Activated B cell treated with CpG ODN at 0.5 μM for 24 hours (primary cell): ENCODE data around the gene COL23A1. TPM values are rescaled to one million over a fixed set of nuclear protein-coding genes. Genes with fewer than 3 reads are reported as not detected.

Experiments used
- ATAC-seq: fragments of 200-7000 bp; cut with Tn5 transposase; one replicate; pipeline ENCODE4 v1.10.0; 2021; ENCODE audit warnings: low read depth, mild to moderate bottlenecking, moderate library complexity
- CTCF ChIA-PET: fragments of 350-600 bp; sonication (Branson Sonifier 250); formaldehyde crosslinking; loops from one replicate; lab custom pipeline; 2021; ENCODE audit warnings: antibody characterized with exemption; lab: Charles Lee
- POLR2A ChIA-PET: fragments of 350-600 bp; sonication (Branson Sonifier 250); formaldehyde crosslinking; loops from one replicate; lab custom pipeline; 2021; ENCODE audit warnings: antibody characterized with exemption; lab: Charles Lee
- DNase-seq: peaks from one replicate; pipeline ENCODE4 v3.0.0; 2022
- H3K27ac Mint-ChIP-seq: one replicate; pipeline ENCODE4 v1.8.0; 2020; ENCODE audit warnings: mixed read lengths
- H3K27me3 Mint-ChIP-seq: one replicate; pipeline ENCODE4 v1.8.0; 2021; ENCODE audit warnings: mixed read lengths
- H3K36me3 Mint-ChIP-seq: one replicate; pipeline ENCODE4 v1.8.0; 2021; ENCODE audit warnings: low read depth, mixed read lengths
- H3K4me1 Mint-ChIP-seq: one replicate; pipeline ENCODE4 v1.8.0; 2021; ENCODE audit warnings: mixed read lengths
- H3K4me3 Mint-ChIP-seq: one replicate; pipeline ENCODE4 v1.8.0; 2020; ENCODE audit warnings: mild to moderate bottlenecking, mixed read lengths
- H3K9me3 Mint-ChIP-seq: one replicate; pipeline ENCODE4 v1.8.0; 2020; ENCODE audit warnings: mixed read lengths
- intact Hi-C: fragments of 100-400 bp; cut with micrococcal nuclease; formaldehyde crosslinking; loops from one replicate; pipeline ENCODE4 v1.15.1; 2024
- total RNA-seq: library from RNA; stranded (reverse); gene quantifications from 2 replicates; pipeline ENCODE4 v1.2.3, GENCODE V29; 2022
- TF ChIP-seq, protein P1 (sequence below): fragments of 200-600 bp; IDR thresholded peaks from one replicate; pipeline ENCODE4 v1.8.0; 2022; ENCODE audit warnings: antibody characterized with exemption, mild to moderate bottlenecking

The COL23A1 gene
- total RNA-seq, 1 donor from 2014 or later = not detected

DNA sequence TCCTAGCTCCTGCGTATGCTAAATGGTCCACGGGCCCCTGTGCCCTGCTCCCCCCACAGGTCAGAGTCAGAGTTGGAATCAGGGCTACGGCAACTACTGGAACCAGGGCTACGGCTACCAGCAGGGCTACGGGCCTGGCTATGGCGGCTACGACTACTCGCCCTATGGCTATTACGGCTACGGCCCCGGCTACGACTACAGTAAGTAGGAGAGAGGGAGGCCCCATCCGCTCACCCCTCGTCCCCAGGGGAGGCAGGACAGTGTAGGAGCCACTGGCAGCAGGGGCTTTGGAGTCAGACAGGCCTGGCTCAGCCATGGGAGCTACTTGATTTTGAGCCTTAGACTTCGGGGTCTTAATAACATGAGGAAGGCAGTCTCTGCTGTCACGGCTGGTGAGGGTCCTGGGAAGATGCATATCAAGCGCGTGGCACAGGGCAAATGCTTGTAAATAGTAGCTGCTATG lies 380.1 kb downstream of the COL23A1 start:
- intact Hi-C loops = no loop called here
- TF ChIP-seq, protein P1, sequence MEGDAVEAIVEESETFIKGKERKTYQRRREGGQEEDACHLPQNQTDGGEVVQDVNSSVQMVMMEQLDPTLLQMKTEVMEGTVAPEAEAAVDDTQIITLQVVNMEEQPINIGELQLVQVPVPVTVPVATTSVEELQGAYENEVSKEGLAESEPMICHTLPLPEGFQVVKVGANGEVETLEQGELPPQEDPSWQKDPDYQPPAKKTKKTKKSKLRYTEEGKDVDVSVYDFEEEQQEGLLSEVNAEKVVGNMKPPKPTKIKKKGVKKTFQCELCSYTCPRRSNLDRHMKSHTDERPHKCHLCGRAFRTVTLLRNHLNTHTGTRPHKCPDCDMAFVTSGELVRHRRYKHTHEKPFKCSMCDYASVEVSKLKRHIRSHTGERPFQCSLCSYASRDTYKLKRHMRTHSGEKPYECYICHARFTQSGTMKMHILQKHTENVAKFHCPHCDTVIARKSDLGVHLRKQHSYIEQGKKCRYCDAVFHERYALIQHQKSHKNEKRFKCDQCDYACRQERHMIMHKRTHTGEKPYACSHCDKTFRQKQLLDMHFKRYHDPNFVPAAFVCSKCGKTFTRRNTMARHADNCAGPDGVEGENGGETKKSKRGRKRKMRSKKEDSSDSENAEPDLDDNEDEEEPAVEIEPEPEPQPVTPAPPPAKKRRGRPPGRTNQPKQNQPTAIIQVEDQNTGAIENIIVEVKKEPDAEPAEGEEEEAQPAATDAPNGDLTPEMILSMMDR = no peak
- H3K36me3 Mint-ChIP-seq = peaks cover 94% of the 10 kb centered on the region
- DNase-seq = no peak
- H3K27me3 Mint-ChIP-seq = no peaks in the 10 kb centered on the region
- H3K9me3 Mint-ChIP-seq = no peaks in the 10 kb centered on the region
- ChIA-PET CTCF (no interaction called here), POLR2A (no interaction called here)
- ATAC-seq = no peak
- peaks cover 25% of the 10 kb centered on the region for H3K4me1 Mint-ChIP-seq
- no peak overlapping the region for H3K4me3 Mint-ChIP-seq
- H3K27ac Mint-ChIP-seq = no peak overlapping the region

DNA sequence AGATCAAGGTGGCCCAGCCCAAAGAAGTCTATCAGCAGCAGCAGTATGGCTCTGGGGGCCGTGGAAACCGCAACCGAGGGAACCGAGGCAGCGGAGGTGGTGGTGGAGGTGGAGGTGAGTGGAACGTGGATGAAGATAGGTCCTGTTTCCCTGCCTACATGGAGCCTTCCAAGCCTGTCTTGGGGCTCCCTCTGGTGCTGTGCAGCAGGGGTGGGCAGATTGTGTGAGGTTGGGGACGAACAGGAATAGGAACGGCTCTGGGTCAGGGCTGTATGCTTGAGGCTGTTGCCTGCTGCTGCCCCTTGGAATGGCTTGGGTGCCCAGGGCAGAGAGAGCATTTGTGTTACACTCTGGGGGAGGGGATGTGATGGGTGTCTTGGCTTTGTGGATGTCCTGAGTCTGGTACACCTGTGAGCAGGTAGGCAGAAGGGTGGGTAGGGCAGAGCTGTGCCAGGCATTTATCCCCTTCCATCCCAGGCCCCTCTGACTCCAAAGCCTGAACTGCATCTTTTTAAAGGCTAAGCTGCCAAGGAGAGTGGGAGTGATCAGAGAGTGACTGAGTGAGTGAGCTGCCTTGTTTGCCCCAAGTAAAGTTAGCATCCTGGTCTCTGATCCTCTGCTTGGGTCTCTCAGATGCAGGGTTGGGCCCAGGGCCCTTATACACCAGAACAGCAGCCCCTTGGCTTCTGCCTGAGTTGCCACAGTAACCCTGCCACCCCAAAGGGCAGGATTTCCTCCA lies 380.7 kb downstream of the COL23A1 start:
- Mint-ChIP-seq H3K4me1 (peaks cover 25% of the 10 kb centered on the region), H3K36me3 (peaks cover 88% of the 10 kb centered on the region), H3K27ac (peak overlapping the region; percentile 53), H3K9me3 (no peaks in the 10 kb centered on the region), H3K27me3 (no peaks in the 10 kb centered on the region), H3K4me3 (no peak overlapping the region)
- intact Hi-C loops = loop anchor here (10.0 kb wide), 1 partner anchor 415 kb away; the partner anchor contains the start of gene CLK4
- ATAC-seq = no peak
- no peak for DNase-seq
- ChIA-PET POLR2A (no interaction called here), CTCF (no interaction called here)
- TF ChIP-seq, protein P1 = no peak

DNA sequence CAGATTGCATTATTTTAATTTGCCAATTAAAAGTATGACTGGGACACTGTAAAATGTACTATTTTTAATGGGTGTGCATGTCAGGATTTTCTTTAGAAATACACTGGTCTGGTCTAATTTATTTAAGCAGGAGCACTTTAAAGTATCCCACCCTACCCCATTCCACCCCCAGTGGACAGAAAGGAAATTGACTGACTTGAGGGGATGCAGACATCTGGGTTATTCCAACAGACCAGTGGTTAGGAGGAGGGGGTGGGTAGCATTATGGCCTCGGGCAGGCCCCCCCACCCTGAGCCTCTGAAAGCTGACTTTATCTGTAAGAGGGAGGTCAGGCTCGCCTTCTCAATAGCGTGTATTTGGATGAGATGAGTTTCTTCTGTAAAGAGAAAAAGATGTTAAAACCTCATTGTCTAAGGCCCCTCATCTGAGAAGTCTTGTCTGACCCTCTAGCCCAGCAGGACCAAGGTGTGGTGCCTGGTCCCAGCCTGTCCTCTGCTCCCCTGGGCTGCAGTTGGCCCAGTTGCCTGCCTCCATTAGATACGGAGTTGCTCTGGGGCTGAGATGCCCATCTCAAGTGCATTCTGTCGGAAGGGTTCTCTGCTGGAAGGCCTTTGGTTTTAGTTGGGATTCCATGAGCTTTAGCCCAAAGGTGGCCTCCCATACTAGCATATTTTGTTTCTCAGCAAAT lies 381.5 kb downstream of the COL23A1 start:
- H3K4me3 Mint-ChIP-seq = no peak overlapping the region
- TF ChIP-seq, protein P1 = no peak
- no peak for ATAC-seq
- CTCF ChIA-PET = no interaction called here
- H3K9me3 Mint-ChIP-seq = no peaks in the 10 kb centered on the region
- no peak for DNase-seq
- peaks cover 83% of the 10 kb centered on the region for H3K36me3 Mint-ChIP-seq
- no peaks in the 10 kb centered on the region for H3K27me3 Mint-ChIP-seq
- peaks cover 28% of the 10 kb centered on the region for H3K4me1 Mint-ChIP-seq
- POLR2A ChIA-PET = no interaction called here
- H3K27ac Mint-ChIP-seq = no peak overlapping the region
- intact Hi-C loops = loop anchor here (10.0 kb wide), 1 partner anchor 416 kb away; the partner anchor contains the start of gene CLK4

DNA sequence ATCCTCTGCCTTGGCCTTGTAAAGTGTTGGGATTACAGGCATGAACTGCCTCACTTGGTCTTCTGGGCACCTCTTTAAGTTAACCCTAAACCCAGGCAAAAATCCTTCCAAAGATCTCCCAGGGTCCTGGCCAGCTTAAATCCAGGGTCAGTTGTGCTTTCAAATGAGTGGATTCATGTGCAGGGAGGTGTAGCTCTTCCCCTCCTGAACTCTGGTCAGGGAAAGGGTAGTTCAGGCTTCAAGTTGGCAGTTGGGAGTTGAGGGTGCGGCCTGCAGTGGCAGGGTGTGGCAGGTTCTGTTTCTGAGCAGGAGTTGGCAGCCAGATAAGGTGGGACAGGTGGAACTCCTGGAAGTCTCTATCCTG lies 382.3 kb downstream of the COL23A1 start:
- POLR2A ChIA-PET = no interaction called here
- DNase-seq = no peak
- intact Hi-C loops = loop anchor here (10.0 kb wide), 1 partner anchor 417 kb away; the partner anchor contains the start of gene CLK4
- H3K9me3 Mint-ChIP-seq = no peaks in the 10 kb centered on the region
- H3K36me3 Mint-ChIP-seq = peaks cover 75% of the 10 kb centered on the region
- CTCF ChIA-PET = no interaction called here
- H3K4me3 Mint-ChIP-seq = no peak overlapping the region
- no peaks in the 10 kb centered on the region for H3K27me3 Mint-ChIP-seq
- TF ChIP-seq, protein P1 = no peak
- H3K27ac Mint-ChIP-seq = peak overlapping the region; percentile 24
- ATAC-seq = no peak
- H3K4me1 Mint-ChIP-seq = peaks cover 28% of the 10 kb centered on the region
